Pericardium fibroblast (primary cell): ENCODE results near the gene TFEB. TPM values are rescaled to one million over a fixed set of nuclear protein-coding genes. Genes with fewer than 3 reads are reported as not detected.

Experiments used
- total RNA-seq: library from RNA; depleted of rRNA; stranded (reverse); fragments of >200 nt; gene quantifications from 2 replicates; pipeline ENCODE4 v1.2.3, GENCODE V29; 2015

Gene TFEB
- total RNA-seq: 2.6 and 4.2 TPM in 2 replicates

DNA sequence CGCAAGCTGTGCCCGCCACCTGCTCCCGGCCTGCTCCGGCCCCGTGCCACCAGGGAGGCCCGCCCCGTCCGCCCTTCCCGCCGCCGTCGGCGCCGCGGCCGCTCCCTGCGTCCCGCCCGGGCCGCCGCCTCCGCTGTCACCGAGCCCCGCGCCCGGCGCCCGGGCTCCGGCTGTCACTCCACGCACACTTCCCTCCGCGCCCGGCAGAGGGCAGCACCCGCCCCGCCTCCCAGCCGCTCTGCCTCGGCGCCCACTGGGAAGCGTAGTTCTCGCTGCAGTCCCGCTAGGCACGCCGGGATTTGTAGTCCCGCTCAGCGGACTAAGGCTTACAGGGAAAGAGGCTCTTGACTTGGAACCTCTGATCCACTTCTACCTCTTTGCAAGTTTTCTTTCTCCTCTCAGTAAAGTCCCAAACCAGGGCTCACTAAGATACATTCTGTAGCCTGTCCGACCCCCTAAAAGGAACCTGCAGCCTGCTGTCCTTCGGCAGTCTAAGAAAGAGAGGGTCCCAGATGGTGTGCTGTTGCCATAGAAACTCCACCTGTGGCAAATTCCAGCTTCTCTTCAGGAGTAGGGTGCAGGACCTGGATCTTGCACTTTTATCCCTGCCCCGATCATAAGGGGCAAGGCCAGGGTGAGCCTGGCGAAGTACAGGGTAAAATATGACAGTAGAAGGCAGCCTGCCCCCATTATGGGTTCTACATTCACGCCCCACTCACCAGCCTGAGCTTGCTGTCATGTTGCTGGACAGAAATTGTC is at the start of gene TFEB:
Gene TFEB, minus strand, starts transcription at position 182 of the 759 bp plus-strand sequence. CDS start 44,395 bp downstream, outside the sequence.

GRCh38 chr6:41780551-41781365 is 45.4 kb upstream of the TFEB start, which contains the start of gene PRICKLE4:
TSS of gene PRICKLE4 (plus strand) at chr6:41780782. CDS start at chr6:41783474, 2,692 bp downstream.

GRCh38 chr6:41779788-41780550 is 44.6 kb upstream of the TFEB start, which contains the start of gene FRS3:
TSS of gene FRS3 (minus strand) at chr6:41779900. CDS start at chr6:41776987, 2,913 bp downstream.

GRCh38 chr6:41747256-41748101 is 12.1 kb upstream of the TFEB start, which contains the start of gene PGC:
TSS of gene PGC (minus strand) at chr6:41747397. CDS start at chr6:41747334, 63 bp downstream.

GRCh38 chr6:41638002-41638934 is 97.1 kb downstream of the TFEB start, which contains the start of gene MDFI:
TSS of gene MDFI (plus strand) at chr6:41638468. CDS start at chr6:41638750, 282 bp downstream.

Other genes with a start within 250 kb of the TFEB start
- gene FOXP4, start 189.2 kb downstream of the TFEB start, total RNA-seq: 2.6 and 5.5 TPM in 2 replicates
- gene MDFI, start 97.1 kb downstream of the TFEB start, total RNA-seq: 15.1 and 30.8 TPM in 2 replicates
- not detected in 2 replicates for gene PGC, start 11.8 kb upstream of the TFEB start, total RNA-seq
- gene FRS3, start 44.3 kb upstream of the TFEB start, total RNA-seq: 0.68 and 3.0 TPM in 2 replicates
- gene PRICKLE4, start 45.2 kb upstream of the TFEB start, total RNA-seq: 0.43 and 0.82 TPM in 2 replicates
- gene TOMM6, start 52.1 kb upstream of the TFEB start, total RNA-seq: 126 and 144 TPM in 2 replicates
- gene USP49, start 159.8 kb upstream of the TFEB start, total RNA-seq: 0.60 and 0.70 TPM in 2 replicates
- 15.5 and 19.4 TPM in 2 replicates for gene MED20, start 185.5 kb upstream of the TFEB start, total RNA-seq
- 5.2 and 8.4 TPM in 2 replicates for gene BYSL, start 185.9 kb upstream of the TFEB start, total RNA-seq
- gene CCND3, start 206.2 kb upstream of the TFEB start, total RNA-seq: 103 and 124 TPM in 2 replicates